GM19397 (cell line): ENCODE measurements around the gene CEPT1.

ENCODE experiments used
- ATAC-seq: cut with Tn5 transposase; IDR thresholded peaks from one replicate; pipeline ENCODE4 v1.9.1; 2021; ENCODE audit warnings: mild to moderate bottlenecking, moderate library complexity; ENCODE audit not compliant: unreplicated experiment

CEPT1 gene

DNA sequence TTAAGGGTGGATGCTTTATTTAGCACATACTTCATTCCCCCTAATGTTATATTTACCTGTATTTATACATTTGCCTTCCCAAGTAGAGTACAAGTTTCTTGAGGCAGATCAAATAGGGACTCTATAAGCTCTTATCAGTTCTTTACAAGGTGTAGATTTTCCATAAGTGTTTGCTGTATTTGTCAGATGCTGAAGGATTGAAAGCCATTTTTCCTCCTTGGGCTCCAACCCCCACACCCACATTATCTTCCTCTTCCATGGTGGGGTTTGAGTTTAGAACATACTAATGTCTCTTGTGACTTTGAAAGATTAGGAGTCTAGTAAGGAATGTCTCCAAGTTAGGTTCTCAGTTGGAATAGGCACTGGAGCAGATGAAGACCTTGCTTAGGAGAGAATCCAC, 85.1 kb downstream of the CEPT1 start:
- ATAC-seq, result no peak

DNA sequence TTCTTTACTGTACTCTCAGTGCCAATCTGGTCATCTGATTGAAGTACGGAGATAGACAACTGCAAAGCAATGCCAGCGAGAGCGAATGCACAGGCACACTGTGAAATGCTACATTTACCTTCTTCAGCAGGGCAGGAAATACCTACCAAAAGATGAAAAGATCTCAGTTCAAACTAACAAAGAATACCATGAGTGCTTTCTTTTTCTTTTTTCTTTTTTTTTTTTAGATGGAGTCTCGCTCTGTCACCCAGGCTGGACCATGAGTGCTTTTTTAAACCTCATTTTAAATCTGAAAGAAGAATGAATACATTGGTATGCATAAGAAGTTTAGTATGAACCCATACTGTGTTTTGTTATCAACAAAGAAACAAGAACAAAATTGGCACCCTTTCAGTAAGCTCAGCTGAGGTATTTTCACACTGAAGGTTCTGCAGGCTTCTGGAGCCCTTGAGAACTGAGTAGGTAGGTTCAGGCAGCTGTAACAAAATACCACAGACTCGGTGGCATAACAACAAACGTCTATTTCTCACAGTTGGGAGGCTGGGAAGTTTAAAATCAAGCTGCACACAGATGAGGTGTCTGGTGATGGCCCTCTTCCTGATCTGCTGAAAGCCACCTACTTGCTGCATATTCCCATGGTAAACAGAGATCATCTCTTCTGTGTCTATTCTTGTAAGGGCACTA, 85.8 kb downstream of the CEPT1 start:
- ATAC-seq, result no peak

DNA sequence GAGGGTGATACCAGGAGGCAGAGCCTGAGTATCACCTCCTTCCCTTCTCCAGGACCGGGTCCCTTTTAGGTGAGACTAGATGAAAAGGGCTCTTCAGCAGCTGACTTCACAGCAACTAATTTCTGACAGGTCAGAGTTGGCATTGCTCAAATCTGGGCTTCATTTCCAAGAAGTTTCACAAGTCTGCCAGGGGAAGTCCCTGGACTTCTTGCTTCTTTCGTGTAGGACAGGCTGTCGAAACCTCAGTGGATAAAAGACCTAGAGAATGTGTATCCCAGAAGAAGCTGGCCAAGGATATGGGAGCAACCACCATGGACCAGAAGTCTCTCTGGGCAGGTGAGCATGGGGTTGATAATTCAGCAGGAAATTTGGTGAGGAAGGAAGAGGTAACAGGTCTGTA, 87.4 kb downstream of the CEPT1 start, which contains the start of gene CHI3L2:
TSS of gene CHI3L2 (plus strand) at position 280 of the 400 bp plus-strand sequence. CDS start at position 297, 17 bp downstream.
- no peak for ATAC-seq

DNA sequence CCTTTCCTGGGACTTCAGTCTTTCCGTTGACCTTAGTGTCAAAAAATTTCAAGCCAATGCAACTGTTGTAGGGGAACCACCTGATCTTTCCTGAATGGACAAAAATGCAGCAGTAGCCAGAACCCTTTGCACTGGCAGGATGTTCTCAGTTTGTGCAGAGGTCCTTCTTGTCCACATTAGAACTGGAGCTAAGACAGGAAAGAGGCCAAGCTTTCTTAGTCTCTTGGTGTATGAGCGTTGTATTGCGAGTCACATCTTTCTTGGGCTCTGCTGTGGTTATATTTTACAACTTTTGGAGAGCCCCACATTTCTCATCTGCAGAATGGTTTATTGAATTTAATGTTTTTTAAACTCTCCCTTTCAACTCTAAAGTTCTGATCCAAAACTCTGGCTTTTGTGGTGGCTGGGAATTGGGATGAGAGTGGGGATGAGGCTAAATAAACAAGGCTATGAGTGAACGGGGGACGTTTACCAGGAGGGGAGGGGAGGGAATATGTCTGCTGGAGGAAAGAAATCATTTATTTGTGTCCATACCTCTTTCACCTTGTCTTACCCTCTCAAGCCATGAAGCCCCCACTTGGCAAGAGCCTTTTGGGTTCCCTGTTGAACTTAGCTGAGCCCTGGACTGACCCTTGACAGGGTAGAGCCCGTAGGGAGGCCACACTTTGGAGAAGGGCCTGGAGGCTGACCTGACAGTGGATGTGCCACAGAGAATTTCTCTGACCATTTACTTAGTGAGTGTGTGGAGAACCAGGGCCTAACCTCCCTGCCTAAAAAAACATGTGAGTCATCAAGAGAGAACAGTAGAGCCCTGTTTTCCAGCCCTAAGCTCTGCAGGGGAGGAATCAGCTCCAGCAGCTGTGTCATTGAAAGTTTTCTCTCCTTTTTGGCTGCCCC, 88.1 kb downstream of the CEPT1 start:
- no peak for ATAC-seq

DNA sequence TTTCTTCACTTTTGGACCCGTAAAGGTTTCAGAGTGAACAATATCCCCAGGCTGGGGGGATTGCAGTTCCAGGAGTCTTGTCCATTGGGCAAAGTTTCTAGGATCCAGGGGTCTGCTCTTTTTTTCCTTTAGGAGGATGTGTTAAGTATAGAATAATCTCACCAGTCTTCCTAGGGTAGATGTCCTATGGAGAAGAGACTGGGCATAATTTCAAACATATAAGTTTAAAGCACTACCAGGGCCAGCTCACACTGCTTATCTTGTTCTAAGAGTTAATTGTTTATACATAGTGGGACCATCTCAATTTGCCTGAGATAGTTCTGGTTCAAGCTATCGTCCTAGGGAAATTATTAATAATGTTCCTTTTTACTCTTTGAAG, 88.7 kb downstream of the CEPT1 start:
- ATAC-seq, result no peak

DNA sequence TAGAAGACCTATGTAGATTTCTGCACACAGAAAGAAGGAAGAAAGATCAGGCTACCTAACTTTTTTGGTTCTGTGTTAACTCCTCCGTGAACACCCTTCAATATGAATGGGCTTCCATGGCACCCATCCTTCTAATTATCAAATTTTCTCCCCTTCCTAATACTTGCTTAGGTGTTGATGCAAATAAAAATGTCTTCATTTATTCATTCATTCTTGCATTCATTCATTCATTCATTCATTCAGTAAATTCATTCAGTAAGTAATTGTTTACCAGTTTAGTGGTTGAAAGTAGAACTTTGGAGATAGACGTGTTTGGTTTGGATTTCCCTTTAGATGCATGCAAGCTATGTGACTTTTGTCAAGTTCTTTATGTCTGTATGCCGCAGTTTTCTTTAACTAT, 92.1 kb downstream of the CEPT1 start:
- ATAC-seq, result no peak

DNA sequence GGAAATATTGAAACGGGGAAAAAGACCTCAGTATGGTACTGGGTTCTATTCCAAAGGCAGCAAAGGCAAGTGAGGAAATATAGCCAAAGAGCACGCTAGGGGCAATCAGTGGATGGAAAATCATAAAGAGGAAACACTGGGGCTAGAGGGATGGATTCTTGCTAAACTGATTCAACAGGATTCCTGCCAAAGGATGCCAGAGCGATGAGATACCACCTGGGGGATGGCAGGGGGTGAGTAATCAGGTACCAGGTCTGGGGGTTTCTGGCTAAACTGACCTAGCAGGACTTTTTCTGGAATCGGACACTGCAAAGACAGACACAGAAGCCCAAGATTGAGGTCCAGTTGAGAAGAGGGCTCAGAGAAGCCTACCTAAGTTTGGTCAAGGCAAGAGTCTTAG, 94.2 kb downstream of the CEPT1 start:
- ATAC-seq, result no peak
